GM20000 (cell line): ENCODE measurements around the gene COL13A1.

ENCODE experiments used
- DNase-seq: peaks from one replicate; pipeline ENCODE4 v3.0.0; 2012; ENCODE audit warnings: low spot score
- CTCF ChIP-seq: IDR thresholded peaks from 2 replicates; pipeline ENCODE4 v1.5.1; 2012; ENCODE audit warnings: mild to moderate bottlenecking, control low read depth; ENCODE audit errors: extremely low read depth, missing control alignments

COL13A1 gene

GRCh38 chr10:69872323-69872722, 70.6 kb downstream of the COL13A1 start:
- DNase-seq = no peak
- TF ChIP-seq CTCF = no peak

DNA sequence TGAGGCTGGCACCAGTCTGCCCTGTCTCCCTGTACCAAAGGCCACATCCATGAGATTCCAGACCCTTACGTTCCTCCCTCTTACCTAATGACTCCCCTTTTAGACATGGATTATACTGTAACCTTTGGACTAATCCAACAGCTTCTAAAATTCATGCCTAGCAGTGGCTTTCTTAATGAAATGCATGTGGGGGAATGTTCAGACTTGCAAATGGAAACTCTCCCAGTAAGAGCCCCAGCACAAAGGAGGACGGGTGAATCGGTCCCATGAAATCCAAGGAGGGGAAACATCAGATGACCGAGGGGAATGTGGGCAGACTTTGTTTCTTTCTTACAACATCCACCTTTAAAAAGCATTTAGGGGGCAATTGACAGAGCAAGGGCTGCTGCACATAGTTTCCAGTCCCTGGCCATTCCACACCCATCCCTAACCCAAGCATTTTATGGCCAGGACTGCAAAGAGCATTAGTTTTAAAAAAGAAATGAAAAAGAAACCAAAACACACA, 71.5 kb downstream of the COL13A1 start:
- TF ChIP-seq CTCF = no peak

GRCh38 chr10:69874449-69874848, 72.7 kb downstream of the COL13A1 start:
- no peak for TF ChIP-seq CTCF
- DNase-seq = no peak

More for the DNA sequence above, 71.5 kb downstream of the COL13A1 start:
- no peak for DNase-seq

- DNase-seq = no peak
- no peak for TF ChIP-seq CTCF
Observed at GRCh38 chr10:69875856-69876255, 74.2 kb downstream of the COL13A1 start.

DNA sequence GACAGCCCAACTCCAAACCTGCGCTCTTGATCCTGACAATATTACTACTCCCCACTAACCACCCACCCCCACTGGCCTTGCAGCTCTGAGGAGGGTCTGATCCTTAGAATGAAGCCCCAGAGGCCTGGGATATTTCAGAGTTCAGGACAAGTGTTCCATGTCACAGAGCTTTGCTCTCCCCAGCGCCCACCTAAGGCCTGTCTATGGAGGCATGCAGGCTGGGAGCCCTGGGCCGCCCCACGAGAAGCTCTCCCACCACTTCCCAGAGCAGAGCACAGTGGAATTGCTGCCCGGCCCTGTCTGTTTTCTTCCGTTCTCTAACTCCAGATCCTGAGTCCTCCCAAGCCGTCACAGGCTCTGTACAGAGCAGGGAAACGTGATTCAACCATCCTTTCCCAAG, 74.6 kb downstream of the COL13A1 start:
- no peak for DNase-seq
- TF ChIP-seq CTCF = no peak

DNA sequence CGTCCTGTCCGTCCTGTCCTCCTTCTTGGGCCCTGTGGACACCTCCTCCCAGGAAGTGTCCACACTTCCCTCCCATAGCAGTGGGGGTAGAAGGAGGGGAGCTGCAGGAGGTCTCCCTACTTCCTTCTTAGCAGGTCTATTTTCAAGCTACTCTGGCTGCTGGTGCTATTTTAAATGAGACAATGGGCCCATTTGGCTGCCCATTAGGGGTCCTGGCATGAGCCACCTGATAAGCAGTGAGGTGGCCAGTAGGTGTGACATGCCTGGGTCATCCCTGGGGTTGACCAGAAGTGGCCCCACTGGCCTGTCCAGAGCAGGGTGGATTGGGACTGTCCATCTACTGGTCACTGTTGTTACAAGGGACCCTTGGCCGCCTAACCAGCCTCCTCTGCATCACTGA, 75.2 kb downstream of the COL13A1 start:
- TF ChIP-seq CTCF = no peak
- no peak for DNase-seq

DNA sequence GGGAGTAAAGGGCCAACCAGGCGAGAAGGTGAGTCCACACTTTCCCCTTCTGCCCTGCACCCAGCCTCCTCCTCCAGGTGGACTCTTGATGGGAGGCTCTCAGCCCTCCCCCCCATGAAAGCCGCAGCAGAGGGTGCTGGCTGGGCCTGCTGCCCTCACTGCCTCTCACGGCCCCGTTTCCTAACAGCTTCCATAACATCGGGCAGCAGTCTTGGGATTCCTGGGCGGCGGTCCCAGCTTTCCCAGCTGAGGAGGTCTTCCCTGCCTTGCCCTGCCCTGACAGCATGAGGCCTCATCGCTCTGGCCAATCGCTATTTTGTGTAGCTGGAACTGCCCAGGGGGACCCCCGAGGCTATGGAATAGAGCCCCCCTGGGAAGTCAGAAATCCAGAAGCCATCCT, 76.3 kb downstream of the COL13A1 start:
- no peak for TF ChIP-seq CTCF
- no peak for DNase-seq

DNA sequence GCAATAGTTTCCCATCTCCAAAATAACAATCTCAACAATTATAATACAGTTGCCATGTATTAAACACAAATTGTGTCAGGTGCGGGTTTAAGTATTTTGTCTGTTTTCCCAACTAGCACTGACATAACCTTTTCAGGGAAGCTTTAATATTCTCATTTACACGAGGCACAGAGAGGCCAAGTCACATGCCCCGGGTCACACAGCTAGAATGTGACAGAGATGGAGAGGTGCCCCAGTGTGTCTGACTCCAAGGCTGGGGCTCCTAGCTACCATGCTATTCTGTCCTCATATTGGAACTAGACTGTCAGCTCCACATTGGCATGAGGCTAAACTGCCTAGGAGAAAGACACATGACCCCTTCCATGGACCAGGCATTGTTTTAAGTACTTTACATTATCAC, 77.2 kb downstream of the COL13A1 start:
- no peak for DNase-seq
- TF ChIP-seq CTCF = no peak
